ENCODE results near the gene SRXN1. TPM values are rescaled to one million over a fixed set of nuclear protein-coding genes. Genes with fewer than 3 reads are reported as not detected.

SRXN1 gene
- total and polyA plus RNA-seq, 9 of the 15 experiments (the other 6 are each of a cell fraction or from before 2014, with no cell fraction given): 6.8 to 36.4 (median 21.6) TPM

GRCh38 chr20:675453-676314, 22.7 kb upstream of the SRXN1 start, which contains the start of gene SCRT2 (continued):
- TF ChIP-seq ZNF395 (CRISPR knock-in tag; IDR thresholded peaks at IDR 0.05) (peak; percentile 79), ZBTB49 (CRISPR knock-in tag; IDR thresholded peaks at IDR 0.05; ENCODE audit: borderline replicate concordance) (no peak), NCOA1 (IDR thresholded peaks at IDR 0.05; ENCODE audit: low read depth) (no peak), SUPT5H (IDR thresholded peaks at IDR 0.05) (no peak), U2AF1 (optimal IDR thresholded peaks at IDR 0.05; ENCODE audit: low read depth, low read length) (no peak), FOXK1 (CRISPR knock-in tag; IDR thresholded peaks at IDR 0.05; ENCODE audit: borderline replicate concordance) (no peak), NFATC3 (IDR thresholded peaks at IDR 0.05) (no peak), ZNF354B (CRISPR knock-in tag; IDR thresholded peaks at IDR 0.05) (no peak), NCOA2 (IDR thresholded peaks at IDR 0.05; ENCODE audit: partially characterized antibody in 2 of 2) (no peak), RREB1 (CRISPR knock-in tag; IDR thresholded peaks at IDR 0.05) (no peak), ZNF253 (CRISPR knock-in tag; conservative IDR thresholded peaks at IDR 0.05) (no peak), SAFB (IDR thresholded peaks at IDR 0.05; ENCODE audit: borderline replicate concordance, low read depth, low read length) (peak; percentile 77), TFE3 (CRISPR knock-in tag; IDR thresholded peaks at IDR 0.05) (no peak), HNRNPL (IDR thresholded peaks at IDR 0.05; ENCODE audit: low read depth, low read length) (no peak), ZNF586 (CRISPR knock-in tag; conservative IDR thresholded peaks at IDR 0.05) (no peak), ZNF184 (CRISPR knock-in tag; IDR thresholded peaks at IDR 0.05) (no peak), CREBBP (IDR thresholded peaks at IDR 0.05; ENCODE audit: low read depth, low read length) (no peak)

Data from K562 (cell line).